ENCODE measurements around the gene PDE5A. TPM values are rescaled to one million over a fixed set of nuclear protein-coding genes. Genes with fewer than 3 reads are reported as not detected.

Gene PDE5A
- total RNA-seq, 4 donors from 2014 or later, result 154 to 208 (median 199) TPM

- H3K4me3 ChIP-seq, result no peak overlapping the region
- no peaks in the 10 kb centered on the region for H3K27me3 ChIP-seq
- no peaks in the 10 kb centered on the region for H3K9me3 ChIP-seq
- H3K36me3 ChIP-seq, result no peaks in the 10 kb centered on the region
- peaks cover 0 to 16% (median 10%) of the 10 kb centered on the region in 4 donors for H3K4me1 ChIP-seq
- TF ChIP-seq EP300 (IDR thresholded peaks at IDR 0.05), result no peak
- TF ChIP-seq POLR2A (IDR thresholded peaks at IDR 0.05; ENCODE audit: low read depth), result no peak
- no peak for TF ChIP-seq CTCF (IDR thresholded peaks at IDR 0.05)
- TF ChIP-seq POLR2AphosphoS5 (IDR thresholded peaks at IDR 0.05), result no peak
- no peak overlapping the region for H3K27ac ChIP-seq (replicated peaks in 1 of 4)
- intact Hi-C loops (cut with DNase I), result no loop called here
- DNase-seq (ENCODE audit: extremely low spot score), result no peak
Measured at GRCh38 chr4:119657111-119657611, 28.6 kb upstream of the PDE5A start.

DNA sequence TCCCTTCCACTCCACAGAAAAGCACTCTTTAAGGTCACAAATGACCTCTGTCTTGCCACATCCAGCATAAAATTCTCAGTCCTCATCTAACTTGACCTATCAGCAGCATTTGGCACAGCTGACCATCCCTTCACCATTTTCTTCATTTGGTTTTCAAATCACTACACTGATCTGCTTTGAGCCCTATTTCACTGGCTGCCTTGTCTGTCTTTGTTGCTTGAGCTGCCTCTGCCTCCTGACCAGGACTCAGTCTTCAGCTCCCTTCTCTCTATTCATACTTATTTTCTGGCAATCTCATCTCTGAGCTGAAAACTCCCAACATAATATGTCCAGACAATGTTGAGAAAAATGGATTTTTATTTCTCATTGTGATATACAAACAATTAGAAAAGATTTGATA is 27.7 kb upstream of the PDE5A start:
- no peaks in the 10 kb centered on the region for H3K9me3 ChIP-seq
- TF ChIP-seq POLR2AphosphoS5 (IDR thresholded peaks at IDR 0.05) (no peak), POLR2A (IDR thresholded peaks at IDR 0.05; ENCODE audit: low read depth) (no peak), EP300 (IDR thresholded peaks at IDR 0.05) (no peak), CTCF (IDR thresholded peaks at IDR 0.05) (no peak)
- H3K27me3 ChIP-seq, result no peaks in the 10 kb centered on the region
- intact Hi-C loops (cut with DNase I), result no loop called here
- H3K27ac ChIP-seq (replicated peaks in 1 of 4), result no peak overlapping the region
- no peak for DNase-seq (ENCODE audit: extremely low spot score)
- H3K4me1 ChIP-seq, result peaks cover 0 to 16% (median 10%) of the 10 kb centered on the region in 4 donors
- no peaks in the 10 kb centered on the region for H3K36me3 ChIP-seq
- H3K4me3 ChIP-seq, result no peak overlapping the region

- no peaks in the 10 kb centered on the region for H3K27me3 ChIP-seq
- TF ChIP-seq EP300 (IDR thresholded peaks at IDR 0.05), result no peak
- TF ChIP-seq POLR2A (IDR thresholded peaks at IDR 0.05; ENCODE audit: low read depth), result no peak
- TF ChIP-seq CTCF (IDR thresholded peaks at IDR 0.05), result no peak
- no peak for TF ChIP-seq POLR2AphosphoS5 (IDR thresholded peaks at IDR 0.05)
- no peak for DNase-seq (ENCODE audit: extremely low spot score)
- no peak overlapping the region for H3K4me3 ChIP-seq
- no peaks in the 10 kb centered on the region for H3K9me3 ChIP-seq
- 42% methylated on average over 4 of the region's 4 CpGs for WGBS
- peaks cover 0 to 16% (median 8%) of the 10 kb centered on the region in 4 donors for H3K4me1 ChIP-seq
- intact Hi-C loops (cut with DNase I), result no loop called here
- no peaks in the 10 kb centered on the region for H3K36me3 ChIP-seq
- H3K27ac ChIP-seq (replicated peaks in 1 of 4), result no peak overlapping the region
Measured at GRCh38 chr4:119655111-119655837, 26.7 kb upstream of the PDE5A start.

GRCh38 chr4:119653990-119654389 is 25.4 kb upstream of the PDE5A start:
- Histone ChIP-seq H3K36me3 (no peaks in the 10 kb centered on the region), H3K4me3 (no peak overlapping the region), H3K27me3 (no peaks in the 10 kb centered on the region), H3K9me3 (no peaks in the 10 kb centered on the region), H3K4me1 (peaks cover 0 to 12% (median 6%) of the 10 kb centered on the region in 4 donors), H3K27ac (replicated peaks in 1 of 4) (no peak overlapping the region)
- intact Hi-C loops (cut with DNase I), result no loop called here
- DNase-seq (ENCODE audit: extremely low spot score), result no peak
- TF ChIP-seq CTCF (IDR thresholded peaks at IDR 0.05), result no peak
- no peak for TF ChIP-seq EP300 (IDR thresholded peaks at IDR 0.05)
- no peak for TF ChIP-seq POLR2A (IDR thresholded peaks at IDR 0.05; ENCODE audit: low read depth)
- TF ChIP-seq POLR2AphosphoS5 (IDR thresholded peaks at IDR 0.05), result no peak
- WGBS, result 96% methylated on average over 4 of the region's 4 CpGs
